ENCODE results near the gene ARHGAP24. TPM values are rescaled to one million over a fixed set of nuclear protein-coding genes. Genes with fewer than 3 reads are reported as not detected.

Gene ARHGAP24
- total and polyA plus RNA-seq, 4 donors, result 16.1 to 40.5 (median 24.4) TPM

DNA sequence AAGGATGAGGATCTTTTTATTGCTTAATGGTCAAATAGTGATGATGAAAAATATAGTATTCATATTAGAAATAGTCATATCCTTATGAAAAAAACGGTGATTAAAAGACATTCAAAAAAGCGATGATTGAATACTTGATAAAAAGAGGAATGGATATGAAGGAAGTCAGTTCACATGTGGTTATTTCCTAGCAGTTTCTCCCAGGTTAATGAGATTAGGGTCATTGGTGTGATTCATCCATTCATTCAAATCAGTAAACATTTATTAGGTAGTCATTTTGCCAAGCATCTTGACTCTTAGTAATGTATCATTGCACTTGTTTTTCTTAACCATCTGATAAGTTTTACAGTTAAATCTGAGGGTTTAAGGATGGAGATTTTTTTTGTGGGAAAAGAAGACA lies 294.1 kb downstream of the ARHGAP24 start:
- H3K27me3 ChIP-seq (ENCODE audit: control insufficient read depth, insufficient read depth, low read length), result no peaks in the 10 kb centered on the region
- H3K9me3 ChIP-seq (ENCODE audit: control insufficient read depth, insufficient read depth, low read length), result no peaks in the 10 kb centered on the region
- 100% methylated on average over 1 of the region's 2 CpGs for WGBS (ENCODE audit: insufficient coverage)
- DNase-seq (ENCODE audit: low read depth in 4 of 6, low spot score in 6 of 6), result no peak
- no peak overlapping the region for H3K27ac ChIP-seq (ENCODE audit: low read depth, low read length)
- H3K36me3 ChIP-seq (ENCODE audit: control insufficient read depth, insufficient read depth, low read length), result no peaks in the 10 kb centered on the region
- no peaks in the 10 kb centered on the region for H3K4me1 ChIP-seq (ENCODE audit: control insufficient read depth, insufficient read depth, low read length)
- H3K4me3 ChIP-seq (ENCODE audit: low read depth, low read length), result no peak overlapping the region

DNA sequence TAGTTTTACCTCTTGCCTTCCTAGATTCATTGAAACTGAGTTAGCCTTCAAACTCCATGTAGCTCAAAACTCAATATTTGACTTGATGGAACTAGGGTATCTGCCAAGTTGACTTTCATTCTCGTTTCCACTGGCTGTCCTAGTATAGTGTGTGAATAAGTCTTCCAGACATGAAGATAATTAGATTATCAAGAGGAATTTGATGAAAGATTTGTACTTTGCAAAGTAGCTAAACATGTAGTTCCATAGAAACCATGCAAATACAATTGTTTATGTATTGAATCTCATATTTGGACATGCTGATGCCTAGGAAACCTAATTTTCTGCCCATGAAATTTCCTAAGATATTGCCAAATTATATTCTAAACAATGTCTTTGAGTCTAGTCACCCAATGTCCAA lies 297.5 kb downstream of the ARHGAP24 start:
- 100% methylated on average over 1 of the region's 1 CpG for WGBS (ENCODE audit: insufficient coverage)
- H3K36me3 ChIP-seq (ENCODE audit: control insufficient read depth, insufficient read depth, low read length), result no peaks in the 10 kb centered on the region

GRCh38 chr4:85773372-85773771 lies 298.4 kb downstream of the ARHGAP24 start:
- no CpG with 5 or more reads among the region's 1 CpG for WGBS (ENCODE audit: insufficient coverage)
- no peaks in the 10 kb centered on the region for H3K27me3 ChIP-seq (ENCODE audit: control insufficient read depth, insufficient read depth, low read length)

More for the DNA sequence above, 297.5 kb downstream of the ARHGAP24 start:
- Histone ChIP-seq H3K27me3 (ENCODE audit: control insufficient read depth, insufficient read depth, low read length) (no peaks in the 10 kb centered on the region), H3K4me3 (ENCODE audit: low read depth, low read length) (no peak overlapping the region), H3K9me3 (ENCODE audit: control insufficient read depth, insufficient read depth, low read length) (no peaks in the 10 kb centered on the region), H3K4me1 (ENCODE audit: control insufficient read depth, insufficient read depth, low read length) (no peaks in the 10 kb centered on the region), H3K27ac (ENCODE audit: low read depth, low read length) (no peak overlapping the region)
- no peak for DNase-seq (ENCODE audit: low read depth in 4 of 6, low spot score in 6 of 6)

DNA sequence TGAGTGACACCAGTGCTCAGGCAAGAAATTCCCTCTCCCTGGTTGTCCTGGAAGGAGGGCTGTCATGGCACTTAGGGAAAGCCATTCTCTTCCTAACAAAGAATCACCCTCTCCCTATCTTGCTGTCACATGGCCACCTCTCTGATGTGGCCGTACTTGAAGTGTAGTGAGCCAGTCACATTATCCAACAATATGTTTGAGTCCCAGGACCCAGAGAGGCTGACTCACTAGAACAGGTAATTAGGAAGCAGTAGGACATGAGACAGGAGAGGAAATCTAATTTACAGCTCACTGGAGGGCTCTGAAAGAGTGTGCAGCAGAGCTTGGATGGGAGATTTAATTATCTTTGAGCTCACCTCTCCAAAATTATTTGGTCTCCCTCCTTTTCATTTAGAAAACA lies 299.1 kb downstream of the ARHGAP24 start:
- no CpG with 5 or more reads among the region's 1 CpG for WGBS (ENCODE audit: insufficient coverage)
- Histone ChIP-seq H3K36me3 (ENCODE audit: control insufficient read depth, insufficient read depth, low read length) (no peaks in the 10 kb centered on the region), H3K4me3 (ENCODE audit: low read depth, low read length) (no peak overlapping the region), H3K9me3 (ENCODE audit: control insufficient read depth, insufficient read depth, low read length) (no peaks in the 10 kb centered on the region), H3K27me3 (ENCODE audit: control insufficient read depth, insufficient read depth, low read length) (no peaks in the 10 kb centered on the region), H3K4me1 (ENCODE audit: control insufficient read depth, insufficient read depth, low read length) (no peaks in the 10 kb centered on the region), H3K27ac (ENCODE audit: low read depth, low read length) (no peak overlapping the region)
- no peak for DNase-seq (ENCODE audit: low read depth in 4 of 6, low spot score in 6 of 6)

More at GRCh38 chr4:85773372-85773771, 298.4 kb downstream of the ARHGAP24 start:
- Histone ChIP-seq H3K4me1 (ENCODE audit: control insufficient read depth, insufficient read depth, low read length) (no peaks in the 10 kb centered on the region), H3K9me3 (ENCODE audit: control insufficient read depth, insufficient read depth, low read length) (no peaks in the 10 kb centered on the region), H3K27ac (ENCODE audit: low read depth, low read length) (no peak overlapping the region), H3K36me3 (ENCODE audit: control insufficient read depth, insufficient read depth, low read length) (no peaks in the 10 kb centered on the region), H3K4me3 (ENCODE audit: low read depth, low read length) (no peak overlapping the region)
- DNase-seq (ENCODE audit: low read depth in 4 of 6, low spot score in 6 of 6), result no peak

DNA sequence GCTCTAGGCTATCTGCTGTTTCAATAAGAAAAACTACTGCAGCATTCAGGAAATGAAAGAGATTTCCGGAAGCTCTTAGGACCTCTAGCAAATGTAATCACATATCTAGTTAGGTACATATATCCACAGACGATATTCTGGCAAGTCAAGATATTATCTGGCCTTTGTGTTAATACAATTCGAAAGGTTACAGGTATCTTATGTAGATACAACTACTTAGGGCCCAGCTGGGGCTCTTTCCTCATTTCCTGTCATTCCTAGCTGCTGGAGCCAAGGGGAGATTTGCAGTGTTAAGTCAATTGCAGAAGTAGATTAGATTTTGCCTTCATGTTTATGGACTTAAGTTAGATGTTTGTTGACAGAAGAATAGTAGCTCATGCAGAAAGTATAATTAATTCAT lies 299.5 kb downstream of the ARHGAP24 start:
- no peak for DNase-seq (ENCODE audit: low read depth in 4 of 6, low spot score in 6 of 6)
- H3K4me1 ChIP-seq (ENCODE audit: control insufficient read depth, insufficient read depth, low read length), result no peaks in the 10 kb centered on the region
- no CpG with 5 or more reads among the region's 3 CpGs for WGBS (ENCODE audit: insufficient coverage)

GRCh38 chr4:85776096-85776495 lies 301.1 kb downstream of the ARHGAP24 start:
- no peaks in the 10 kb centered on the region for H3K9me3 ChIP-seq (ENCODE audit: control insufficient read depth, insufficient read depth, low read length)
- H3K4me3 ChIP-seq (ENCODE audit: low read depth, low read length), result no peak overlapping the region
- no peaks in the 10 kb centered on the region for H3K27me3 ChIP-seq (ENCODE audit: control insufficient read depth, insufficient read depth, low read length)
- WGBS (ENCODE audit: insufficient coverage), result no CpG with 5 or more reads among the region's 2 CpGs
- no peaks in the 10 kb centered on the region for H3K36me3 ChIP-seq (ENCODE audit: control insufficient read depth, insufficient read depth, low read length)
- no peak for DNase-seq (ENCODE audit: low read depth in 4 of 6, low spot score in 6 of 6)
- H3K27ac ChIP-seq (ENCODE audit: low read depth, low read length), result no peak overlapping the region
- no peaks in the 10 kb centered on the region for H3K4me1 ChIP-seq (ENCODE audit: control insufficient read depth, insufficient read depth, low read length)

More for the DNA sequence above, 299.5 kb downstream of the ARHGAP24 start:
- no peaks in the 10 kb centered on the region for H3K27me3 ChIP-seq (ENCODE audit: control insufficient read depth, insufficient read depth, low read length)
- no peaks in the 10 kb centered on the region for H3K9me3 ChIP-seq (ENCODE audit: control insufficient read depth, insufficient read depth, low read length)
- no peaks in the 10 kb centered on the region for H3K36me3 ChIP-seq (ENCODE audit: control insufficient read depth, insufficient read depth, low read length)
- H3K27ac ChIP-seq (ENCODE audit: low read depth, low read length), result no peak overlapping the region
- no peak overlapping the region for H3K4me3 ChIP-seq (ENCODE audit: low read depth, low read length)

DNA sequence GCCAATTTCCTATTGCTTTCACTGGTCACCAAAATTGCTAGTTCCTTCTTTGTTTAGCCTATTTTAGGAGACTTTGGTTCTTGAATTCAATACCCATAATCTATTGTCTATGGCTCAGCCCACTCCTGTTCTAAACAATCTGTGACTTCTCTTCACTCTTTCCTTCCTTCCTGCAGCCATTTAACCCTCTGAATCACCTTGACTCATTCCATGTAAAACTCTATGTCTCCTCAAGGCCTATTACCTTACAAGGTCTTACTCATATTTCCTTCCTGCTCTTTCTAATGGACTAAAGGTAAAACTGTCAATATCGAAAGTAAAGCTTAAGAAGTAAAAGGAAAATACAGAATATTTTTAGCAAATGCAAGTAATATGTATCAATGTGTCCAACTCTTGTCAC lies 301.6 kb downstream of the ARHGAP24 start:
- Histone ChIP-seq H3K27me3 (ENCODE audit: control insufficient read depth, insufficient read depth, low read length) (no peaks in the 10 kb centered on the region), H3K4me1 (ENCODE audit: control insufficient read depth, insufficient read depth, low read length) (no peaks in the 10 kb centered on the region), H3K27ac (ENCODE audit: low read depth, low read length) (no peak overlapping the region), H3K9me3 (ENCODE audit: control insufficient read depth, insufficient read depth, low read length) (no peaks in the 10 kb centered on the region), H3K4me3 (ENCODE audit: low read depth, low read length) (no peak overlapping the region), H3K36me3 (ENCODE audit: control insufficient read depth, insufficient read depth, low read length) (no peaks in the 10 kb centered on the region)
- no peak for DNase-seq (ENCODE audit: low read depth in 4 of 6, low spot score in 6 of 6)
- WGBS (ENCODE audit: insufficient coverage), result no CpG with 5 or more reads among the region's 1 CpG

GRCh38 chr4:85777908-85778631 lies 303.1 kb downstream of the ARHGAP24 start:
- Histone ChIP-seq H3K4me3 (ENCODE audit: low read depth, low read length) (peak overlapping the region; percentile 43), H3K27ac (ENCODE audit: low read depth, low read length) (no peak overlapping the region), H3K27me3 (ENCODE audit: control insufficient read depth, insufficient read depth, low read length) (no peaks in the 10 kb centered on the region), H3K4me1 (ENCODE audit: control insufficient read depth, insufficient read depth, low read length) (no peaks in the 10 kb centered on the region), H3K36me3 (ENCODE audit: control insufficient read depth, insufficient read depth, low read length) (no peaks in the 10 kb centered on the region), H3K9me3 (ENCODE audit: control insufficient read depth, insufficient read depth, low read length) (no peaks in the 10 kb centered on the region)
- WGBS (ENCODE audit: insufficient coverage), result no CpG with 5 or more reads among the region's 3 CpGs
- DNase-seq (ENCODE audit: low read depth in 4 of 6, low spot score in 6 of 6), result no peak

GRCh38 chr4:85778632-85779131 lies 303.7 kb downstream of the ARHGAP24 start:
- Histone ChIP-seq H3K4me1 (ENCODE audit: control insufficient read depth, insufficient read depth, low read length) (no peaks in the 10 kb centered on the region), H3K36me3 (ENCODE audit: control insufficient read depth, insufficient read depth, low read length) (no peaks in the 10 kb centered on the region), H3K27ac (ENCODE audit: low read depth, low read length) (peak overlapping the region; percentile 64), H3K27me3 (ENCODE audit: control insufficient read depth, insufficient read depth, low read length) (no peaks in the 10 kb centered on the region), H3K4me3 (ENCODE audit: low read depth, low read length) (peak overlapping the region; percentile 43), H3K9me3 (ENCODE audit: control insufficient read depth, insufficient read depth, low read length) (no peaks in the 10 kb centered on the region)
- DNase-seq (ENCODE audit: low read depth in 4 of 6, low spot score in 6 of 6), result no peak
- WGBS (ENCODE audit: insufficient coverage), result no CpG with 5 or more reads among the region's 3 CpGs

- Histone ChIP-seq H3K9me3 (ENCODE audit: control insufficient read depth, insufficient read depth, low read length) (no peaks in the 10 kb centered on the region), H3K4me1 (ENCODE audit: control insufficient read depth, insufficient read depth, low read length) (no peaks in the 10 kb centered on the region), H3K27ac (ENCODE audit: low read depth, low read length) (peak overlapping the region; percentile 64), H3K36me3 (ENCODE audit: control insufficient read depth, insufficient read depth, low read length) (no peaks in the 10 kb centered on the region), H3K4me3 (ENCODE audit: low read depth, low read length) (peak overlapping the region; percentile 43), H3K27me3 (ENCODE audit: control insufficient read depth, insufficient read depth, low read length) (no peaks in the 10 kb centered on the region)
- no peak for DNase-seq (ENCODE audit: low read depth in 4 of 6, low spot score in 6 of 6)
These were observed 304.2 kb downstream of the ARHGAP24 start for GRCh38 chr4:85779165-85779564.
